K562 (cell line): ENCODE data around the gene RGS5.

Source experiments
- KLF13 ChIP-seq: fragments of 450-650 bp; IDR thresholded peaks from 2 replicates; pipeline ENCODE4 v1.6.1; 2016; ENCODE audit warnings: missing genetic modification characterization, low read depth, mild to moderate bottlenecking, missing compliant biosample characterization, moderate library complexity, borderline replicate concordance
- PCBP1 ChIP-seq: fragments of 200-400 bp; formaldehyde crosslinking; IDR thresholded peaks from 2 replicates; pipeline ENCODE4 v1.6.1; 2018; ENCODE audit warnings: mild to moderate bottlenecking, low read depth, low read length; ENCODE audit not compliant: poor library complexity, severe bottlenecking
- POLR2A ChIP-seq: fragments of 450-650 bp; conservative IDR thresholded peaks from 2 replicates; pipeline ENCODE4 v1.6.1; 2016
- RAD21 ChIP-seq, 2 experiments: fragments of 250-450 bp in 1 of 2; fragments of 450-650 bp in 1 of 2; sonication (Bioruptor Pico) in 1 of 2; formaldehyde crosslinking in 1 of 2; IDR thresholded peaks in 1 of 2; conservative IDR thresholded peaks in 1 of 2; 2 replicates each; pipeline versions ENCODE4 v1.4.0 to v1.8.0; 2020 to 2022; ENCODE audit warnings: mild to moderate bottlenecking in 2 of 2, moderate library complexity in 1 of 2
- SMAD1 ChIP-seq: fragments of 150-350 bp; IDR thresholded peaks from 2 replicates; pipeline ENCODE4 v1.6.1; 2014; ENCODE audit warnings: low read length, low read depth; ENCODE audit not compliant: partially characterized antibody
- SP1 ChIP-seq: sonication (generic); formaldehyde crosslinking; IDR thresholded peaks from 2 replicates; pipeline ENCODE4 v1.8.1; 2022; ENCODE audit warnings: mild to moderate bottlenecking, missing genetic modification reagents
- TAF7 ChIP-seq: fragments of 450-650 bp; IDR thresholded peaks from 2 replicates; pipeline ENCODE4 v1.6.1; 2016; ENCODE audit warnings: missing genetic modification characterization, missing compliant biosample characterization
- ZBTB34 ChIP-seq: fragments of 250-450 bp; sonication (Bioruptor Pico); IDR thresholded peaks from 2 replicates; pipeline ENCODE4 v1.8.0; 2021; ENCODE audit warnings: mild to moderate bottlenecking, moderate library complexity
- ZBTB7A ChIP-seq: IDR thresholded peaks from 2 replicates; pipeline ENCODE4 v1.6.1; 2011; ENCODE audit warnings: low read depth, mild to moderate bottlenecking, low read length, moderate library complexity, borderline replicate concordance; ENCODE audit not compliant: control insufficient read depth
- ZNF121 ChIP-seq: sonication (generic); formaldehyde crosslinking; conservative IDR thresholded peaks from 2 replicates; pipeline ENCODE4 v1.8.0; 2022; ENCODE audit warnings: missing genetic modification reagents
- ZNF133 ChIP-seq: fragments of 250-450 bp; sonication (Bioruptor Pico); IDR thresholded peaks from 2 replicates; pipeline ENCODE4 v1.4.0; 2020; ENCODE audit warnings: mild to moderate bottlenecking
- ZNF431 ChIP-seq: sonication (generic); formaldehyde crosslinking; IDR thresholded peaks from 2 replicates; pipeline ENCODE4 v1.8.0; 2022; ENCODE audit warnings: mild to moderate bottlenecking, missing genetic modification reagents
- TF ChIP-seq, protein P1 (sequence below), 3 experiments: IDR thresholded peaks in 2 of 3; conservative IDR thresholded peaks in 1 of 3; 2 replicates each; pipeline ENCODE4 v1.5.1; 2011 to 2012; ENCODE audit warnings: low read length in 3 of 3, mild to moderate bottlenecking in 3 of 3, control low read depth in 2 of 3, improper control_type of control experiment in 1 of 3, inconsistent platforms in 1 of 3, low read depth in 1 of 3, mixed read lengths in 1 of 3, moderate library complexity in 1 of 3; ENCODE audit not compliant: insufficient read depth in 2 of 3

GRCh38 chr1:163201906-163202305, 810 bp downstream of the RGS5 start:
- TF ChIP-seq SMAD1: no peak
- TF ChIP-seq RAD21 (CRISPR knock-in tag; conservative IDR thresholded peaks at IDR 0.05 in 1 of 2, IDR thresholded peaks at IDR 0.05 in 1 of 2): no peak
- no peak for TF ChIP-seq KLF13
- no peak for TF ChIP-seq ZBTB7A
- TF ChIP-seq ZNF431: no peak
- TF ChIP-seq SP1 (CRISPR knock-in tag): no peak
- no peak for TF ChIP-seq TAF7
- TF ChIP-seq, protein P1, sequence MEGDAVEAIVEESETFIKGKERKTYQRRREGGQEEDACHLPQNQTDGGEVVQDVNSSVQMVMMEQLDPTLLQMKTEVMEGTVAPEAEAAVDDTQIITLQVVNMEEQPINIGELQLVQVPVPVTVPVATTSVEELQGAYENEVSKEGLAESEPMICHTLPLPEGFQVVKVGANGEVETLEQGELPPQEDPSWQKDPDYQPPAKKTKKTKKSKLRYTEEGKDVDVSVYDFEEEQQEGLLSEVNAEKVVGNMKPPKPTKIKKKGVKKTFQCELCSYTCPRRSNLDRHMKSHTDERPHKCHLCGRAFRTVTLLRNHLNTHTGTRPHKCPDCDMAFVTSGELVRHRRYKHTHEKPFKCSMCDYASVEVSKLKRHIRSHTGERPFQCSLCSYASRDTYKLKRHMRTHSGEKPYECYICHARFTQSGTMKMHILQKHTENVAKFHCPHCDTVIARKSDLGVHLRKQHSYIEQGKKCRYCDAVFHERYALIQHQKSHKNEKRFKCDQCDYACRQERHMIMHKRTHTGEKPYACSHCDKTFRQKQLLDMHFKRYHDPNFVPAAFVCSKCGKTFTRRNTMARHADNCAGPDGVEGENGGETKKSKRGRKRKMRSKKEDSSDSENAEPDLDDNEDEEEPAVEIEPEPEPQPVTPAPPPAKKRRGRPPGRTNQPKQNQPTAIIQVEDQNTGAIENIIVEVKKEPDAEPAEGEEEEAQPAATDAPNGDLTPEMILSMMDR (IDR thresholded peaks at IDR 0.05 in 2 of 3, conservative IDR thresholded peaks at IDR 0.05 in 1 of 3; ENCODE audit: insufficient read depth in 2 of 3, low read depth in 1 of 3, low read length in 3 of 3): no peak
- no peak for TF ChIP-seq POLR2A
- no peak for TF ChIP-seq ZBTB34
- TF ChIP-seq ZNF133 (CRISPR knock-in tag): no peak
- TF ChIP-seq ZNF121 (CRISPR knock-in tag): no peak
- TF ChIP-seq PCBP1: no peak
